GM18870 (cell line): ENCODE results near the gene YBX2.
"Not testable (repeated sequence)": the region's sequence is repeated elsewhere in the genome, so short reads cannot be mapped to it uniquely, and the experiment has no call there.

ENCODE experiments used
- ATAC-seq: cut with Tn5 transposase; IDR thresholded peaks from one replicate; pipeline ENCODE4 v1.9.1; 2021; ENCODE audit warnings: moderate library complexity; ENCODE audit not compliant: unreplicated experiment

Gene YBX2

DNA sequence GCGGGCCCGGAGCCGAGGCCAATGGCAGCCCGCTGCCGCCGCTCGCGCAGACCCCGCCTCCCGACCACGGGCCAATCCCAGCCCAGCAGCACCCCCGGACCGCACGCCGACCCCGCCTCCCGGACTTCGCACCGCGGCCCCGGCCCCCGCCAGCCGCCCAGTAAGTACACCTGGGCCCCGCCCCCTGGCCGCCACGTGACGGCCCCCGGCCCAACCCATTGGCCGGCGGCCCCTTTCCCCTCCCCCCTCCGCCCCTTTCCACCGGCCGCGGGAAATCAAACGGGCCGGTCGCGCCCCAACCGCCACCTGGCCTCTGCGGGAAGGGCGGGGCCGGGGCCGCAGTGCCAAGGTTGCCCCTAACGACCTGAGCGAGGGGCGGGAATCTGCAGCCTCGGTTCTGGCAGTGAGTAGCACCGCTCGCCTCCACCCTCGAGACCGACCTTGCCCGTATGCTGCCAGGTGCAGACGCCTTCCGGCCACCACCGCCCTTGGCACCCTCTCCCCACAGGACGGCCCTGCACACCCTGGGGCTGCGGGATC is at the start of gene YBX2:
Gene YBX2 (minus strand): TSS at position 26 of the 540 bp plus-strand sequence. CDS start 139 bp downstream, outside the sequence.
- no peak for ATAC-seq

DNA sequence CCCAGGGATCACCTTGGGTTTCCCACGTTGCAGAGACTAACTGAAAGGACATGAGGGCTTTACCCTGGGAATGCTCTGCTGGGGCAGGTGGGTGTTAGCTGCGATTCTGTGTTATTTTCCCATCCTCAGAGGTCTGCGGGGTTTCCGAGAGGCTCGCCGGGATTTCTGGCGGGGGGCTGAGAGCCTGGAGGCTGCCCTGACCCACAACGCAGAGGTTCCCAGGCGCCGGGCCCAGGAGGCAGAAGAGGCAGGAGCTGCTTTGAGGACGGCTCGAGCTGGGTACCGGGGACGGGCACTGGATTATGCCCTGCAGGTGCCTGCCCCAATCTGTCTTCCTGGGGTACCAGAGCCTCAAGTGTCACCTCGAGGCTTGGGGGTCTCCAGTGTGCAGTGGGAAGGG is 48.8 kb upstream of the YBX2 start:
- no peak for ATAC-seq

DNA sequence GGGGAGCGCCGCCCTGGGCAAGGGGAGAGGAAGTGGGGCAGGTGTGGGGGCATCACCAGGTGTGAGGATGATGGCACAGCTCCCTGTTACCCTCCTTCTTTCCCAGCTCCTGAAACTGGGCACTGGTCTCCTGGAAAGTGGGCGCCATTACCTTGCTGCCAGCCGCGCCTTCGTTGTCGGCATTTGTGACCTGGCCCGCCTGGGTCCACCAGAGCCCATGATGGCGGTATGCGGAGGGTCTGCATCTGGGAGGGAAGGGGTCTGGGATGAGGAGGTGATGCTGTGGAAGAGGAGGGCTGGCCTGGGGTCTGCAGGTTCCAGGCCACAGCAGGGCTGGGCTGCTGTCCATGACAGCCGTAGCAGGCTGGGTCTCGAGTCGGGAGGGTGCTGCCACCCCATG is 47.4 kb upstream of the YBX2 start:
- ATAC-seq, result no peak

DNA sequence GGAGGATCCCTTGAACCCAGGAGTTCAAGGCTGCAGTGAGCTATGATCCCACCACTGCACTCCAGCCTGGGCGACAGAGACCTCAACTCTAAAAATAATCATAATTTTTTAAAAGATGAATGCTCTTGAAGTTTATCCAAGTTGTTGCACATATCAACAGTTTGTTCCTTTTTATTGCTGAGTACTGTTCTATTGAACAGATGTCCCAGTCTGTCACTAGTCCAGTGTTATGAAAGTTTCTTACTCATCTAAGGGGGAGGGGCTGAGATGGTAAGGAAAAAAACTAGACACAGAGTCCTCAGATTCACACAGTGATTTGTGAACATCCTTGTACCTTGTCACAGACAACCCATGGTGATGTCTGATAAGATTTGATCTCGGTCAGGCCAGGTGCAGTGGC is 45.7 kb upstream of the YBX2 start:
- no peak for ATAC-seq

DNA sequence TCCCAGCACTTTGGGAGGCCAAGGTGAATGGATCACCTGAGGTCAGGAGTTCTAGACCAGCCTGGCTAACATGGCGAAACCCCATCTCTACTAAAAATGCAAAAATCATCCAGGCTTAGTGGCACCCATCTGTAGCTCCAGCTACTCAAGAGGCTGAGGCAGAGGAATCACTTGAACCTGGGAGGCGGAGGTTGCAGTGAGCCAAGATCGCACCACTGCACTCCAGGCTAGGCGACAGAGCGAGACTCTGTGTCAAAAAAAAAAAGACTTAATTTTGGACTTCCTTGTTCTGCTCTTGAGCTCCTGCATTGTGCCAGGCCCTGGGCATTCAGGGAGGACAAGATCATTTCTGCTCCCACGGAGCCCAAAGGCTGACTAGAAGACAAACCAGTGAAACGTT is 43.2 kb upstream of the YBX2 start:
- not testable (repeated sequence) for ATAC-seq

DNA sequence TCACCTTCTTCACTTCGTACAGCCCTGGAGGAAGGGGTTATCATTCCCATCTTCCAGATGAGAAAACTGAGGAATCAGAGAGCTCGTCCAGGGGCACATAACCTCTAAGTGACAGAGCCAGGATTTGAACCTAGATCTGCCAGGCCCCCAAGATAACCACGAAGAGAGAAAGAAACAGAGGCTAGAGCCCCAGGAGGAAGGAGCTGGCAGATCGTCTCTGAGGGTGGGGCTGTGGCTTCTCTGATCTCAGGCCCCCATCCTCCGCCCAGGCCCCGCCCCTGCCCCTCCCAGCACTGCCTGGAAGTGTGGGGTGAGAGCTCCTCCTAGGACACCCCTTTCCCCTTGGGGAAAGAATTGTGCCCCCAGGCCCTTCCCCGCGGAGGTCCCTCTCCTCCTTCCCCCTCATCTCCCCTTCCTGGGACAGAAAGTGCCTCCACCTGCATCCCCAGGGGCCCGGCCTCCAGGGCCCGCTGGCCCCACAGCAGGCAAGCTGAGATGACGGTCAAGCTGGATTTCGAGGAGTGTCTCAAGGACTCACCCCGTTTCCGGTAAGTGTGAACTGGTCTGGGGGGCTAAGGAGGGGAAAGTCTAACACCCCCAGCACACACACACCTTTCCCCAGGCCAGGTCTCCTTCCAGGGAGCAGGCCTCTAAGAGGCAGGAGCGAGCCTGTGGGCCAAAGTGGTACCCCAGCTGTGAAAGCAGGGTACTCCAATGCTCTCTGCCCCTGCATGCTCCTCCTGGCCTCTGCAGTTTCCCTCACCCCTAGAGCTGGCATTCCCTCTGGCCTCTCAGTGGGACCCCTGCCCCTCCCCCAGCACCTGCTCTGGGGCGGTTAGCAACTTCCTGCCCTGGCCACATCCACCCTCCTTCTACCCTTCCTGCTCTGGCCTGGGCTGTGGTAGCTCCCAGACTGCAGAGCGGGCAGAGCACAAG is 42.1 kb upstream of the YBX2 start, which contains the start of gene ACAP1:
Gene ACAP1 (plus strand): TSS at position 290 of the 936 bp plus-strand sequence. CDS start 206 bp downstream, at position 496.
- no peak for ATAC-seq

DNA sequence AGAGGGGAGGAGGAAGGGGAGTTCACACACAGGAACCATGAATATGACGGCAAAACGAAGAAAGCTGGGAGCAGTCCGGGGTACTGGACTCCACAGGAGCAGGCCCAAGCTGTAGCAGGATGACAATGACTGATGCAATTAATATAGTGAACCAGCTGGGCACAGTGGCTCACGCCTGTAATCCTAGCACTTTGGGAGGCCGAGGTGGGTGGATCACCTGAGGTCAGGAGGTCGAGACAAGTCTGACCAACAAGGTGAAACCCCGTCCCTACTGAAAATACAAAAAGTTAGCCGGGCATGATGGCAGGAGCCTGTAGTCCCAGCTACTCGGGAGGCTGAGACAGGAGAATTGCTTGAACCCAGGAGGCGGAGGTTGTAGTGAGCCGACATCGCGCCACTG is 41.3 kb upstream of the YBX2 start:
- not testable (repeated sequence) for ATAC-seq

DNA sequence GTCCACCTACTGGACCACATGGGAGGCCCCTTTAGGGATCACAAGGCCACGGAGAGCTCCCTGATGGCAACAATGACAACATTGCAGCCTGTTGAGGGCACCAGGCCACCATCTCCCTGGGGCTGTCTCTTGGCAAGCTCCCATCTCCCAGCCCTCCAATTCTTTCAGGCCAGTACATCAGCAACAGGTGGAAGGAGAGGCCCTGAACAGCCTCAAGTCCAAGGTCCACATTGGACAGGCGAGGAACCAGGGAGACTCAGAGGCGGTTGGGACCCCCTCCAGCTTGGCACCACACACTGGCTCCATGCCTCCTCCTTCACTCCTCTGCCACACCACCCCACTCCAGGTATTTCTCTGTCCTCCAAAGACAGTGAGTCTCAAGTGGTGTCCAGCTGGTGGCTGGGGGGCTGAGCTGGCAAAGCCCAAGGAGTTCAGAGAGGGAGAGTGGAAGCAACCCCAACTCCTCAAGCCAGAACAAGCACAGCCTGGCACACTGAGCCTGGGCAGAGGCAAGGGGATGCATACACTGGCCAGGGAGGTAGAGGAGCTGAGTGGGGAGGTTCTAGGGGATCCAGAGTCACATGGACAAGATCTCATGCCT is 40.6 kb upstream of the YBX2 start:
- ATAC-seq, result no peak

DNA sequence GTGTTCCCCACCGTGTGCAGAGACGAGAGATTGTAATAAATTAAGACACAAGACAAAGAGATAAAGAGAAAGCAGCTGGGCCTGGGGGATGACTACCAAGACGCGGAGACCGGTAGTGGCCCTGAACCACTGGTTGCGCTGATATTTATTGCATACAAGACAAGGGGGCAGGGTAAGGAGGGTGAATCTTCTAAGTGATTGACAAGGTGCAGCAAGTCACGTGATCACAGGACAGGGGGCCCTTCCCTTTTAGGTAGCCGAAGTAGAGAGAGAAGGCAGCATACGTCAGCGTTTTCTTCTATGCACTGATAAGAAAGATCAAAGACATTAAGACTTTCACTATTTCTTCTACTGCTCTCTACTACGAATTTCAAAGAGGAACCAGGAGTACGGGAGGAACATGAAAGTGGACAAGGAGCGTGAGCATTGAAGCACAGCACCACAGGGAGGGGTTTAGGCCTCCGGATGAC is 38.2 kb upstream of the YBX2 start:
- ATAC-seq, result not testable (repeated sequence)

DNA sequence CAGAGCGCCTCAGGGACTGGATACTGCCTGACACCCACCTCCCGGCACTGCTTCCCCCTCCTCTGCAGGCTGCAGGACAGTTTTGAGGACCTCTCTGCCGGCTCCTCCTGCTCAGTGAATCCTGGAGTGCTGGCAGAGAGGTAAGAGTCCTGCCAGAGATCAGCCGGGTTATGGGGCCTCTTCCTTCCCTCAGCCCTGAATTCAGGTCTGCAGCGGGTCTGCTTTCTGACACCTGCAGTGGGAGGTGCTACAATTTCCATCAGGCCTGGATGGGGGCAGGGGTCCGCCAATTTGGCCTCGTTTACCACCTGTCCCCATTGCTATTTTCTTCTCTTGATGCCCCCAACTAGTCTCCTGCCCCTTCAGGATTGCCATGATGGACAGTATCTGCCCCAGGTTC is 37.7 kb upstream of the YBX2 start:
- no peak for ATAC-seq

DNA sequence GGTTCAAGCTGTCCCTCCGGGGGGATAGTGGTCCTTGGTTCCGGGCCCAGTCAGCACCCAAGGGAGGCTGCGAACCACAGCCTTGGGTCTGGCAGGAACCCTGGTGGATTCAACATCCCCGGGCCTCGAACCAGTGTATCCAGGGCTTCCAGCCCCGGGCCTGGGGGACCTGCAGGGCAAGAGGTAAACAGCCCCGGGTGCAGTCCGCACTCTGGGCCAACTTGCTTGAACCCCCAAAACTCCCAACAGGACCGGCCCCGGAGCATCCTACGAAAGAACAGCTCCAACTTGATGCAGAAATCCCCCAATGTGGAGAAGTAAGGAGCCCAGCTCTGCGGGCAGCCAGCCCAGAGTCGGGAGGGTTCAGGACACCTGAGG is 36.2 kb upstream of the YBX2 start:
- ATAC-seq, result no peak

DNA sequence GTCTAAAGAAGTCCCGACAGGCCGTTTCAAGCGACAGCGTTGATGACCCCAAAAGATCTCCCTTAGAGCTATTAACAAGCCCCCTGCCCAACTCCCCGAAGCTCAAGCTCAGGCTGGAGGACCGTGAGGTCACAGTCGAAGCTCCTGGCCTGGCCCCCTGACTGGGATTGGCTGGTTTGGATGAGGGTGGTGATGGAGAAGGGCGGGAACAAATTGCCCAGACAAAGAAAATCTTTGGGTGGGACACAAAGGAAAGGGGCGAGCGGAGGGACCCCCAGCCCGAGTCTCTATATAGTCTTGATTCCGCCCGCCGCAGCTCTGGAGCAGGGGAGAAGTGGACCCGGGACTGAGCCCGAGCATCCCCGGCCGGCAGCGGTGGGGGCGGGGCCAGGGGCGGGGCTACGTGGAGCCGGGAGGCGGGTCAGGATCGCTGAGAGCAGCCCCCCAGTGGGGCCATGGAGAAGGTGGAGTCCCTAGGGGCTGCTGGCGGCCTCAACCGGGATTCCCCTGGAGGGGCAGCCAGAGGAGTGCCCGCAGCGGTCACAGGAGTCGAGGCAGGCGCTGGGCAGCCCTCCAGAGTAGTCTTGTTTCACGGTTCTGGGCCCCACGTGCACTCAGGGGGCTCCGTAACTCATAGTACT is 35.7 kb upstream of the YBX2 start:
- peak; percentile 30 for ATAC-seq

DNA sequence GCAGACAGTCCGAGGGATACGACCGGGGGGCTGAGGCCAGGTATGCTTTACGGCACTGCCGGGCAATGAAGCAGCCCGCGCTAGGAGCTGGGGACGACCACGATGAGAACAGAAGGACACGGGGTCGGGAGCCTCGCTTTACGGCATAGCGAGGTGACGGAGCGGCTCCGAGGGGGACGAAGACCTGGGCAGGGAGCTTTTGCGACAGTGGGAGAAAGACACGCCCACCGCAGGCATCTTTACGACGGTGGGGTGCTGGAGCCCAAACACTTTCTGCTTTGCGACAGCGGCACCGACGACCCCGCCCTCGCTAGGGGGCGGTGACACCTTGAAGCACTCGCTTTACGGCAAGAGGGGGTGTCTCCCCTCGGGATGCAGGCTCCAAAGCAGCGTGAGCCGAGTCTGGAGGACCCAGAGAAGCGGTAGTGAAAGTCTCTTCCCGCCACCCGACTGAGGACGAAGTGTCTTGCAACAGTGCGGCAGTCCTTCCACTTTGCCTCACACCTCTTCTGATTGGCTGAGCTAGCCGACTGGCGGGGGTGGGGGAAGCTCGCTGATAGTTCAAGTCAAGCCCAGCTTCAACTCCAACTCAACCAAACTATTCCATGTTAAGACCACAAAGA is 35.0 kb upstream of the YBX2 start:
- ATAC-seq, result peak; percentile 49

DNA sequence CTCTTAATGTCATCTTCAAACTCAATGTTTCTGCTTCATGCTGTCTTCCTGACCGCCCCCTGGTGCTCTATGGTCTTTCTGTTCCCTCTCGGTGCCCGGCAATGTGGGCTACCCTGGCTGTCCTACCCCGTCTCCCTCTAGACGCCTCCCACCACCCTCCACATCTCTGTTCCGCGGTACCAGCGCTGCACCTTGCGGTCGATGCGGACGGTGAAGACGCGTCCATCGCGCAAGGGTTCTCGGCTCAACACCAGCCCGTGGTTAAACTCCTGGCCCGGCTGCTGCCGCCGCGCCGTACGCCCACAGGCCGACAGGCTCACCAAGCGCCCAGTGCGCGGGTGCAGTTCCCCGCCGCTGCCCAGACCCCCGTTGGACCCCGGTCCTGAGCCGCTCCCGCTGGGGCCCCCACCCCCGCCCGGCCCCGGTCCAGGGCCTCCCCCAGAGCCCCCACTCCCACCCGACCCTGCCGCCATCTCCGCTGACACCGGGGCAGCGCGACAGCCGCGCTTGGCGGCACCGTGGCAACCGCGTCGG is 34.5 kb upstream of the YBX2 start, which contains the start of gene NEURL4:
Gene NEURL4 (minus strand): TSS at position 496 of the 534 bp plus-strand sequence. CDS start 23 bp downstream, at position 473.
- peak; percentile 6 for ATAC-seq

DNA sequence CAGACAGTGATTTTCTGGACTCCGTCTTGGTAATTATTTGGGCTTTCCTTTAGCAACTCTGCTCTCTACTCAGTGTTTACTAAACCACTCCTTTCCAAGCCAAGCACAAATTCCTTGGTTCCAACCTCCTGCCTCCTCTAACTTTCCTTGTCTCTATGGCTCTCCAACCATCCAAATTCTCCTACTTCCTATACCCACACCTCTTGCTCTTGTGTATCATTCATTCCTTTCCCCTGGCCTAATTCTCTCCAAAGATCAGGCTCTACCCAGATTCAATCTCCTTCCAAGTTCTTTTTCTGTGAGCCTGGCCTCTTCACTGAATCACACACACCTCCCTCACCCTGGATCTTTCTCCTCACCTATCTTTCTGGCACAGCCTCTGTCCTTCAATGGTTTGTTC is 33.6 kb upstream of the YBX2 start:
- ATAC-seq, result no peak

DNA sequence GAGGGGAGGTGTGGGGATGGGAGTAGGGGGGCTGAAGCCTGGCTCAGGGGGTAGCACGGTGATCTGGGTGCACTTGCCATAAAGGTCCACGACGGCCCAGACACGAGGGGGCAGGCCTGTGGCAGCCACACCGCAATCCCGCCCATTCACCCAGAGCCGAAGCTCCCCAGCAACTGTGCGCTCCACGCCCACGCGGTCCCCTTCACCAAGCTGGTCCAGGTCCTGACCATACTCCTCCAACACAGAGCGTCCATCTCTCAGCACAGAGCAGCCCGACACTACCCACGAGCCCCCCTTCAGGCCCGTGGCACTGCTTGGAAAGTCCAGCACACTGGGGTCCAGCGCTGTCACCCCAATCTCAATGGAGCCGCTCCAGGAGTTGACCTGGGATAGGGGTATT is 33.1 kb upstream of the YBX2 start:
- no peak for ATAC-seq

DNA sequence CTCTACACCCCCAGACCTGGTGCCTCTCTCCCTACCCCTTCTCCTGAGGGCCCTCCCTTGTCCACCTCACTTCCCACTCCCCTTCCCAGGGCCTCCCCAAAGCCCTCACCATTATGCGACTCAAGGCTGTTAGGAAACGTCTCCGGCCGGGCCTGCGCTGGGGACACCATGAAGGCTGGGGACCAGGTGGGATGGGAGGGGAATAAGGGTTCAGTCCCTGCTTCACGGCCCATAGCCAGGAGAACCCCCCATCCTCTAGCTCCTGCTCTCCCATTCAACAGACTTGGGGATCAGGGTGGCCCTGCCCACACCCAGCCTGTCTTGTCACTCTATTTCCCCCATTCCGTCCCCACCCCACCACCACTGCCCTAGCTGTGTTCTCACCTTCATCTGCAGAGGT is 32.6 kb upstream of the YBX2 start:
- no peak for ATAC-seq

DNA sequence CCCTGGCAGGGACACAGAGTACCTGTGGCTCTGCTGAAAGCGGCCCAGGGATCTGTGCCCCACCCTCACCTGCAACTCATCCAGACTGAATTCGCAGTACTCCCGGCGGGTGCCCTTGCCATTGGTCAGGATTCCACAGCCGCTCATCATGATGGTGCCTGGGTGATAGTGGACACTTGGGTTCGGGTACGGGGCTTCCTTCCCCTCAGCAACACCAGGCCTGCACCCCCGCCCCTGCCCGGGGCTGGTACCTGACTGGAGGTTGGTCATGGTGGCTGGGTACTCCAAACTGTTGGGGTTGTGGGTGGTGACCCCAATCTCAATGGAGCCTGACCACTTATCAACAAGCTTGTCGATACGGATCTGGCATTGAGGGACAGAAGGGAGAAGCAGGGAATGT is 31.7 kb upstream of the YBX2 start:
- no peak for ATAC-seq

DNA sequence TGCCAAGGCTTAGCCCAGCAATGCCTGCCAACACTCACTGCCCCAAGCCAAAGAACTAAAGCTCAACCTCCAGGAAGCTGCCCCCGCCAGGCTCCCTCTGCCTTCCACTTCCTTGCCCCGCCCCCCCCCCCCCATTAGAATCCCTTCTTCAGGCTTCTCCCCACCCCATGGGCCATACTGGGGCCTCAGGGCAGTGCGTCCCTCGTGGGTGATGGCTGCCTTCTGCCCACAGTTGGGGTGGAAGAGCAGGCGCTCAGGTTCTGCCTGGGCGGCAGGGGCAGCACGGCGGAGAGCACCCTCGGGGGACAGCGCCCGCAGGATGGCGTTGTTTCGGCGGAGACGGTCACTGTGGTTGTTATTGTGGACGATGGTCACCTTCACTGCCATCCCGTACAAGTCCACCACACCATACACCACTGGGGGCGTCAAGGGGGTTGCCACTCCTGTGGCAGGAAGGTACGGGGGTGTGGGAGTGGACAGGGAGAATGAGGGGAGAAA is 30.6 kb upstream of the YBX2 start:
- ATAC-seq, result no peak

DNA sequence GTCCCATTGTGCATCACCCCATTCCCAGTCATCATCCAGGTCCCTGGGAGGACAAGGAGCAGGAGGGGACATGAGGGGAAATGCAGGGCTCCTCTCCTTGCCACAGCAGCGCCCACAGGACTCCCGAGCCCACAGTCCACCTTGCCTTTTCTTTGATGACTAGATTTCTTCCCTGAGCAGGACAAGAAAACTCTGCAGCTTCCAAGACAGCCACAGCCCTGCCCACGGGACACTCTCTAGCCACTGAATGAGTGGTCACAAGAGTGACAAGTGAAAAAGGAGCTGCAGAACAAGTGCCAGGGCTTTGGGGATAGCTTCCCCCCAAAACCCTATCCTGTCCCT is 30.0 kb upstream of the YBX2 start:
- no peak for ATAC-seq
